H1 (cell line): ENCODE results near the gene ACTR2. TPM values are rescaled to one million over a fixed set of nuclear protein-coding genes. Genes with fewer than 3 reads are reported as not detected.

Experiments used
- ATF2 ChIP-seq: IDR thresholded peaks from 2 replicates; pipeline ENCODE4 v1.6.1; 2012; ENCODE audit warnings: low read length, inconsistent platforms
- CTCF ChIP-seq, 3 experiments: IDR thresholded peaks; 1 replicate in 2 of 3; 2 replicates in 1 of 3; pipeline versions ENCODE4 v1.5.1 to v1.6.1; 2011; ENCODE audit warnings: low read length in 3 of 3, mild to moderate bottlenecking in 3 of 3, inconsistent platforms in 2 of 3, low read depth in 1 of 3, moderate library complexity in 1 of 3; ENCODE audit not compliant: insufficient read depth in 1 of 3; ENCODE audit errors: control extremely low read depth in 1 of 3
- SP2 ChIP-seq: IDR thresholded peaks from 2 replicates; pipeline ENCODE4 v1.6.1; 2012; ENCODE audit warnings: mild to moderate bottlenecking, low read length, inconsistent platforms
- polyA plus RNA-seq, 7 experiments: library from polyadenylated mRNA; depleted of rRNA in 3 of 7; stranded (reverse) in 5 of 7; unstranded in 2 of 7; fragments of >200 nt in 5 of 7; fragments of 200-250 nt in 2 of 7; gene quantifications; 1 replicate in 5 of 7; 2 replicates in 1 of 7; 4 replicates in 1 of 7; pipeline versions ENCODE4 v1.2.1 to v1.2.3, GENCODE V29; 2011 to 2013; ENCODE audit warnings: missing spikeins in 2 of 7, mixed read lengths in 2 of 7
- total RNA-seq: library from RNA; stranded (reverse); fragmentation: NEBNext Ultra II Directional; extraction: Animal tissue kit (Norgen Biotek cat#: 25700); gene quantifications from 2 replicates; pipeline ENCODE4 v1.2.1, GENCODE V29; 2021

ACTR2 gene
- total and polyA plus RNA-seq, 2 of the 8 experiments (the other 6 are each of a cell fraction or from before 2014, with no cell fraction given): 28.3 to 171 TPM

- TF ChIP-seq ATF2: no peak
- TF ChIP-seq CTCF (IDR thresholded peaks at IDR 0.05; ENCODE audit: control extremely low read depth in 1 of 3, insufficient read depth in 1 of 3, low read depth in 1 of 3, low read length in 3 of 3): no peak
- TF ChIP-seq SP2: no peak
Observed at GRCh38 chr2:65277118-65277517, 49.5 kb downstream of the ACTR2 start (continued).
